Left forelimb (tissue), 1 donor: ENCODE results near the gene P2RY8.
"Not testable (repeated sequence)": the region's sequence is repeated elsewhere in the genome, so short reads cannot be mapped to it uniquely, and the experiment has no call there.

Experiments used
- DNase-seq: peaks from one replicate; pipeline ENCODE4 v3.0.0-alpha.2; 2018; ENCODE audit warnings: low spot score

The P2RY8 gene

GRCh38 chrX:1542994-1543725 lies 6.2 kb upstream of the P2RY8 start:
- DNase-seq, result no peak

- not testable (repeated sequence) for DNase-seq
Measured at GRCh38 chrX:1539146-1539545, 2.2 kb upstream of the P2RY8 start.

- DNase-seq, result not testable (repeated sequence)
Measured at GRCh38 chrX:1537716-1538090, 718 bp upstream of the P2RY8 start.

GRCh38 chrX:1536712-1537030 lies 314 bp downstream of the P2RY8 start:
- no peak for DNase-seq

GRCh38 chrX:1535241-1536041 lies 1.5 kb downstream of the P2RY8 start:
- DNase-seq, result no peak

GRCh38 chrX:1534301-1535168 lies 2.5 kb downstream of the P2RY8 start:
- no peak for DNase-seq

- DNase-seq, result no peak
Measured at GRCh38 chrX:1533058-1533457, 3.9 kb downstream of the P2RY8 start.

- DNase-seq, result no peak
Measured at GRCh38 chrX:1531096-1531890, 5.7 kb downstream of the P2RY8 start.

GRCh38 chrX:1529756-1530155 lies 7.2 kb downstream of the P2RY8 start:
- no peak for DNase-seq

GRCh38 chrX:1529328-1529727 lies 7.7 kb downstream of the P2RY8 start:
- no peak for DNase-seq

GRCh38 chrX:1528884-1529203 lies 8.1 kb downstream of the P2RY8 start:
- no peak for DNase-seq

GRCh38 chrX:1528186-1528883 lies 8.7 kb downstream of the P2RY8 start:
- DNase-seq, result no peak

GRCh38 chrX:1527457-1527856 lies 9.5 kb downstream of the P2RY8 start:
- no peak for DNase-seq

GRCh38 chrX:1526565-1526964 lies 10.4 kb downstream of the P2RY8 start:
- DNase-seq, result no peak

- no peak for DNase-seq
Measured at GRCh38 chrX:1525583-1526355, 11.2 kb downstream of the P2RY8 start.

GRCh38 chrX:1524874-1525582 lies 12.0 kb downstream of the P2RY8 start:
- no peak for DNase-seq

- not testable (repeated sequence) for DNase-seq
Measured at GRCh38 chrX:1522905-1523304, 14.1 kb downstream of the P2RY8 start.

GRCh38 chrX:1521459-1521956 lies 15.5 kb downstream of the P2RY8 start:
- DNase-seq, result no peak

GRCh38 chrX:1520350-1520749 lies 16.6 kb downstream of the P2RY8 start:
- DNase-seq, result no peak

- DNase-seq, result no peak
Measured at GRCh38 chrX:1519022-1519497, 17.9 kb downstream of the P2RY8 start.
